Skeletal muscle satellite cell (primary cell): Measurements from ENCODE around the gene PRKCE.
"Not testable (repeated sequence)": the region's sequence is repeated elsewhere in the genome, so short reads cannot be mapped to it uniquely, and the experiment has no call there.

Experiments used
- H3K27me3 ChIP-seq: 2 replicates; pipeline ENCODE4 v1.7.0; 2013; ENCODE audit warnings: low read length; ENCODE audit not compliant: control insufficient read depth, insufficient read depth
- H3K36me3 ChIP-seq: 2 replicates; pipeline ENCODE4 v1.7.0; 2013; ENCODE audit warnings: mild to moderate bottlenecking, control low read depth, low read length; ENCODE audit not compliant: insufficient read depth
- H3K4me1 ChIP-seq: 2 replicates; pipeline ENCODE4 v1.7.0; 2013; ENCODE audit warnings: low read length; ENCODE audit not compliant: control insufficient read depth, insufficient read depth
- H3K4me2 ChIP-seq: 2 replicates; pipeline ENCODE4 v1.7.0; 2013; ENCODE audit warnings: mild to moderate bottlenecking, low read length
- H3K4me3 ChIP-seq: 2 replicates; pipeline ENCODE4 v1.7.0; 2013; ENCODE audit warnings: low read length
- H3K9ac ChIP-seq: 2 replicates; pipeline ENCODE4 v1.7.0; 2013; ENCODE audit warnings: mild to moderate bottlenecking, low read depth, low read length, moderate library complexity
- H3K9me3 ChIP-seq: replicated peaks from 2 replicates; pipeline ENCODE4 v1.7.0; 2013; ENCODE audit warnings: mild to moderate bottlenecking, control low read depth, low read length

Gene PRKCE

GRCh38 chr2:45913539-45913938, 262.1 kb downstream of the PRKCE start:
- Histone ChIP-seq H3K9ac (no peak overlapping the region), H3K4me2 (no peak overlapping the region), H3K4me3 (no peak overlapping the region), H3K9me3 (no peaks in the 10 kb centered on the region), H3K27me3 (no peaks in the 10 kb centered on the region), H3K4me1 (no peaks in the 10 kb centered on the region), H3K36me3 (no peaks in the 10 kb centered on the region)

GRCh38 chr2:45915523-45915922, 264.0 kb downstream of the PRKCE start:
- Histone ChIP-seq H3K27me3 (no peaks in the 10 kb centered on the region), H3K4me3 (no peak overlapping the region), H3K9ac (no peak overlapping the region), H3K4me2 (no peak overlapping the region), H3K36me3 (no peaks in the 10 kb centered on the region), H3K9me3 (no peaks in the 10 kb centered on the region), H3K4me1 (no peaks in the 10 kb centered on the region)

GRCh38 chr2:45917561-45918176, 266.2 kb downstream of the PRKCE start:
- H3K27me3 ChIP-seq: not testable (repeated sequence)

GRCh38 chr2:45918463-45919159, 267.1 kb downstream of the PRKCE start:
- H3K36me3 ChIP-seq: no peaks in the 10 kb centered on the region
- no peak overlapping the region for H3K9ac ChIP-seq
- H3K4me3 ChIP-seq: no peak overlapping the region
- H3K27me3 ChIP-seq: no peaks in the 10 kb centered on the region
- peaks cover 9% of the 10 kb centered on the region for H3K4me1 ChIP-seq
- no peaks in the 10 kb centered on the region for H3K9me3 ChIP-seq
- H3K4me2 ChIP-seq: no peak overlapping the region

More at GRCh38 chr2:45917561-45918176, 266.2 kb downstream of the PRKCE start:
- H3K4me1 ChIP-seq, H3K36me3 ChIP-seq, H3K9me3 ChIP-seq, H3K4me2 ChIP-seq, H3K4me3 ChIP-seq, H3K9ac ChIP-seq: not testable (repeated sequence)

- H3K9ac ChIP-seq: no peak overlapping the region
- peaks cover 9% of the 10 kb centered on the region for H3K4me1 ChIP-seq
- H3K9me3 ChIP-seq: no peaks in the 10 kb centered on the region
- H3K4me2 ChIP-seq: no peak overlapping the region
- H3K36me3 ChIP-seq: no peaks in the 10 kb centered on the region
- H3K4me3 ChIP-seq: no peak overlapping the region
- no peaks in the 10 kb centered on the region for H3K27me3 ChIP-seq
These were observed 267.7 kb downstream of the PRKCE start for GRCh38 chr2:45919160-45919650.

- Histone ChIP-seq H3K9ac (no peak overlapping the region), H3K4me3 (no peak overlapping the region), H3K4me2 (no peak overlapping the region)
These were observed 268.2 kb downstream of the PRKCE start for GRCh38 chr2:45919711-45920111.

GRCh38 chr2:45921921-45922320, 270.4 kb downstream of the PRKCE start:
- H3K36me3 ChIP-seq: no peaks in the 10 kb centered on the region
- no peak overlapping the region for H3K4me3 ChIP-seq
- H3K4me1 ChIP-seq: peaks cover 9% of the 10 kb centered on the region
- H3K4me2 ChIP-seq: no peak overlapping the region
- no peaks in the 10 kb centered on the region for H3K9me3 ChIP-seq
- no peaks in the 10 kb centered on the region for H3K27me3 ChIP-seq
- no peak overlapping the region for H3K9ac ChIP-seq

More at GRCh38 chr2:45919711-45920111, 268.2 kb downstream of the PRKCE start:
- no peaks in the 10 kb centered on the region for H3K27me3 ChIP-seq
- peaks cover 9% of the 10 kb centered on the region for H3K4me1 ChIP-seq
- no peaks in the 10 kb centered on the region for H3K9me3 ChIP-seq
- H3K36me3 ChIP-seq: no peaks in the 10 kb centered on the region

- H3K4me3 ChIP-seq: no peak overlapping the region
- no peaks in the 10 kb centered on the region for H3K27me3 ChIP-seq
- no peaks in the 10 kb centered on the region for H3K9me3 ChIP-seq
- H3K4me2 ChIP-seq: no peak overlapping the region
- no peaks in the 10 kb centered on the region for H3K36me3 ChIP-seq
- H3K9ac ChIP-seq: no peak overlapping the region
- peaks cover 9% of the 10 kb centered on the region for H3K4me1 ChIP-seq
These were observed 271.1 kb downstream of the PRKCE start for GRCh38 chr2:45922577-45922988.

- peaks cover 9% of the 10 kb centered on the region for H3K4me1 ChIP-seq
- no peak overlapping the region for H3K9ac ChIP-seq
- no peak overlapping the region for H3K4me2 ChIP-seq
- no peaks in the 10 kb centered on the region for H3K36me3 ChIP-seq
- no peak overlapping the region for H3K4me3 ChIP-seq
- H3K9me3 ChIP-seq: no peaks in the 10 kb centered on the region
- H3K27me3 ChIP-seq: no peaks in the 10 kb centered on the region
These were observed 272.2 kb downstream of the PRKCE start for GRCh38 chr2:45923701-45924100.

GRCh38 chr2:45925026-45925425, 273.6 kb downstream of the PRKCE start:
- Histone ChIP-seq H3K9ac (no peak overlapping the region), H3K4me3 (no peak overlapping the region), H3K4me2 (no peak overlapping the region), H3K4me1 (peaks cover 10% of the 10 kb centered on the region), H3K27me3 (no peaks in the 10 kb centered on the region), H3K36me3 (no peaks in the 10 kb centered on the region), H3K9me3 (no peaks in the 10 kb centered on the region)

GRCh38 chr2:45925636-45926366, 274.3 kb downstream of the PRKCE start:
- peaks cover 14% of the 10 kb centered on the region for H3K4me1 ChIP-seq
- H3K4me3 ChIP-seq: no peak overlapping the region
- no peaks in the 10 kb centered on the region for H3K36me3 ChIP-seq
- no peak overlapping the region for H3K9ac ChIP-seq
- no peaks in the 10 kb centered on the region for H3K27me3 ChIP-seq
- H3K4me2 ChIP-seq: no peak overlapping the region
- no peaks in the 10 kb centered on the region for H3K9me3 ChIP-seq
